Stimulated activated naive CD4-positive, alpha-beta T cell (primary cell): ENCODE measurements around the gene MYO1D.

ENCODE experiments used
- DNase-seq, 6 experiments: peaks; one replicate each; lab custom pipeline; 2025; lab: John Stamatoyannopoulos, UW

Gene MYO1D

GRCh38 chr17:32487473-32488176, 389.3 kb downstream of the MYO1D start:
- peak in 2 of 6 experiments; percentile 16 to 36 for DNase-seq

- peak; percentile 62 to 81 (median 74) for DNase-seq
Observed at GRCh38 chr17:32486701-32487472, 390.0 kb downstream of the MYO1D start, which contains the start of gene CDK5R1. Gene CDK5R1 (plus strand): TSS chr17:32486993. CDS start chr17:32487621, 628 bp downstream.

- DNase-seq = peak; percentile 52 to 81 (median 74)
Observed at GRCh38 chr17:32486111-32486700, 390.7 kb downstream of the MYO1D start.

- DNase-seq = no peak
Observed at GRCh38 chr17:32485261-32486110, 391.4 kb downstream of the MYO1D start.

- no peak for DNase-seq
Observed at GRCh38 chr17:32484628-32485027, 392.3 kb downstream of the MYO1D start.

GRCh38 chr17:32484041-32484461, 392.9 kb downstream of the MYO1D start:
- no peak for DNase-seq

GRCh38 chr17:32483451-32484019, 393.4 kb downstream of the MYO1D start:
- peak; percentile 20 to 63 (median 34) for DNase-seq

GRCh38 chr17:32482568-32483320, 394.2 kb downstream of the MYO1D start:
- DNase-seq = no peak

GRCh38 chr17:32481193-32481592, 395.7 kb downstream of the MYO1D start:
- DNase-seq = no peak

- DNase-seq = no peak
Observed at GRCh38 chr17:32479074-32479617, 397.8 kb downstream of the MYO1D start.

- no peak for DNase-seq
Observed at GRCh38 chr17:32477220-32477619, 399.7 kb downstream of the MYO1D start.

- no peak for DNase-seq
Observed at GRCh38 chr17:32475258-32475657, 401.7 kb downstream of the MYO1D start.

GRCh38 chr17:32471652-32472051, 405.3 kb downstream of the MYO1D start:
- no peak for DNase-seq

- no peak for DNase-seq
Observed at GRCh38 chr17:32470405-32471167, 406.3 kb downstream of the MYO1D start.

GRCh38 chr17:32467949-32468348, 409.0 kb downstream of the MYO1D start:
- DNase-seq = no peak

GRCh38 chr17:32464374-32464773, 412.6 kb downstream of the MYO1D start:
- DNase-seq = no peak

GRCh38 chr17:32463304-32463703, 413.6 kb downstream of the MYO1D start:
- DNase-seq = no peak

- DNase-seq = peak; percentile 21 to 68 (median 48)
Observed at GRCh38 chr17:32461853-32462617, 414.9 kb downstream of the MYO1D start.

GRCh38 chr17:32461498-32461852, 415.4 kb downstream of the MYO1D start:
- no peak for DNase-seq
